Subcutaneous adipose tissue (tissue), 4 donors: Measurements from ENCODE around the gene LY6G5B. TPM values are rescaled to one million over a fixed set of nuclear protein-coding genes. Genes with fewer than 3 reads are reported as not detected.

Experiments used
- total RNA-seq, 4 donors: library from RNA; depleted of rRNA; stranded (reverse); fragments of >200 nt; gene quantifications; one replicate each; pipeline ENCODE4 v1.1.0, GENCODE V29; 2016
- TF ChIP-seq, protein P1 (sequence below): fragments of 450-650 bp; IDR thresholded peaks from one replicate; pipeline ENCODE4 v1.5.1; 2016; ENCODE audit warnings: low read depth, mild to moderate bottlenecking, control low read depth, antibody characterized with exemption, moderate library complexity

Gene LY6G5B
- total RNA-seq, 4 donors from 2014 or later, result 4.4 to 19.2 (median 6.5) TPM

DNA sequence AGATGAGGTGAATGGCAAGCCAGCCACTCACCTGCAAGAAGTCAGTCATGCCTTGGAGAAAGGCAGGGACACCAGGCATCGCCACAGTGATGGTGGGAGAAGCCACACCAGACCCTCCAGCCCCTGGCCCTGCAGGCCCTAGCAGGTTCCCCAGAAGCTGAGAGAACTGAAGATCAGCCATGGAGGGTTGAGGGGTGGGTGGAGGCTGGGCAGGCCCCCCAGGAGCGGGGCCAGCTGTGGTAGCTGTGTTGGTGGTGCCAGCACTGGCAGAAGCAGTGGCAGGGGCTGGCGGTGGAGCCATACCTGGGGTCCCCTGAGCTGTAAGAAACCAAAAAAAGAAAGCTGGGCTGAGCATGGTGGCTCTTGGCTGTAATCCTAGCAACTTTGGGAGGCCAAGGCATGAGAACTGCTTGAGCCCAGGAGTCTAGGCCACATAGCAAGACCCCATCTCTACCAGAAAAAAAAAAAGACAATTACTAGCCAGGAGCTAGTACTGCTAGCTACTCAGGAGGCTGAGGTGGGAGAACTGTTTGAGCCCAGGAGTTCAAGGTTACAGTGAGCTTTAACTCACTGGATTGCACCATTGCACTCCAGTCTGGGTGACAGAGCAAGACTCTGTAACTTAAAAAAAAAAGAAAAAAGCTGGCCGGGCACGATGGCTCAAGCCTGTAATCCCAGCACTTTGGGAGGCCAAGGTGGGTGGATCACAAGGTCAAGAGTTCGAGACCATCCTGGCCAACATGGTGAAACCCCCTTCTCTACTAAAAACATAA lies 26.8 kb upstream of the LY6G5B start:
- TF ChIP-seq, protein P1, sequence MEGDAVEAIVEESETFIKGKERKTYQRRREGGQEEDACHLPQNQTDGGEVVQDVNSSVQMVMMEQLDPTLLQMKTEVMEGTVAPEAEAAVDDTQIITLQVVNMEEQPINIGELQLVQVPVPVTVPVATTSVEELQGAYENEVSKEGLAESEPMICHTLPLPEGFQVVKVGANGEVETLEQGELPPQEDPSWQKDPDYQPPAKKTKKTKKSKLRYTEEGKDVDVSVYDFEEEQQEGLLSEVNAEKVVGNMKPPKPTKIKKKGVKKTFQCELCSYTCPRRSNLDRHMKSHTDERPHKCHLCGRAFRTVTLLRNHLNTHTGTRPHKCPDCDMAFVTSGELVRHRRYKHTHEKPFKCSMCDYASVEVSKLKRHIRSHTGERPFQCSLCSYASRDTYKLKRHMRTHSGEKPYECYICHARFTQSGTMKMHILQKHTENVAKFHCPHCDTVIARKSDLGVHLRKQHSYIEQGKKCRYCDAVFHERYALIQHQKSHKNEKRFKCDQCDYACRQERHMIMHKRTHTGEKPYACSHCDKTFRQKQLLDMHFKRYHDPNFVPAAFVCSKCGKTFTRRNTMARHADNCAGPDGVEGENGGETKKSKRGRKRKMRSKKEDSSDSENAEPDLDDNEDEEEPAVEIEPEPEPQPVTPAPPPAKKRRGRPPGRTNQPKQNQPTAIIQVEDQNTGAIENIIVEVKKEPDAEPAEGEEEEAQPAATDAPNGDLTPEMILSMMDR, result no peak

DNA sequence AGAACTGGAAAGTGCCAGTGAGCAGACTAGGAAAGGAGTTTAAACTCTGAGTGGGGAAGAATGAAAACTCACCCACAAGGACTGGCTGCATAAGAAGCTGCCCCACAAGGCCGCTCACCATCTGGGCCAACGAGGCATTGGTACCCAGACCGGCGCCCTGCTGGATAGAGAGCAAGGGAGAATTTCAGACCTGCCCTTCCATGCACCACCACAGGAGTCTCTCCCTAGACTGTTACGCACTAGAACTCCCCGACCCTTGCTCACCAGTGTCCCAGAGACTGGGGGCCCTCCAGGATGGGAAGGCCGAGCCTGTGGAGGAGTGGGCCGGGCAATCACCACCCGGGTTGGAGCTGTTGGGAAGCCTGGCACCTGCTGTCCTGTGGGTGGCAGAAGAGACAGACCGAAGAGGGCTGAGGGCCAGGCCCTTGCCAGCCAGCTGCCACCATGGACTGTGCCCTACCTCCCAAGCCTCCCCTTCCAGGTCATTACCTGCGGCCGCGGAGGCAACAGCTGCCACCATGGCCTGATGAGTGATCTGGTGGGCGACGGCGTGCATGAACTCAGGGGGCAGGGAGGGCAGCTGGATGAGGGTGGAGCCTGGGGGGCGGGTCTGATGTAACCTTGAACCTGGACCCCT lies 25.8 kb upstream of the LY6G5B start:
- TF ChIP-seq, protein P1, result no peak

GRCh38 chr6:31645325-31645724 lies 24.5 kb upstream of the LY6G5B start:
- TF ChIP-seq, protein P1, result no peak

- TF ChIP-seq, protein P1, result no peak
Measured at GRCh38 chr6:31651602-31652191, 18.1 kb upstream of the LY6G5B start.

DNA sequence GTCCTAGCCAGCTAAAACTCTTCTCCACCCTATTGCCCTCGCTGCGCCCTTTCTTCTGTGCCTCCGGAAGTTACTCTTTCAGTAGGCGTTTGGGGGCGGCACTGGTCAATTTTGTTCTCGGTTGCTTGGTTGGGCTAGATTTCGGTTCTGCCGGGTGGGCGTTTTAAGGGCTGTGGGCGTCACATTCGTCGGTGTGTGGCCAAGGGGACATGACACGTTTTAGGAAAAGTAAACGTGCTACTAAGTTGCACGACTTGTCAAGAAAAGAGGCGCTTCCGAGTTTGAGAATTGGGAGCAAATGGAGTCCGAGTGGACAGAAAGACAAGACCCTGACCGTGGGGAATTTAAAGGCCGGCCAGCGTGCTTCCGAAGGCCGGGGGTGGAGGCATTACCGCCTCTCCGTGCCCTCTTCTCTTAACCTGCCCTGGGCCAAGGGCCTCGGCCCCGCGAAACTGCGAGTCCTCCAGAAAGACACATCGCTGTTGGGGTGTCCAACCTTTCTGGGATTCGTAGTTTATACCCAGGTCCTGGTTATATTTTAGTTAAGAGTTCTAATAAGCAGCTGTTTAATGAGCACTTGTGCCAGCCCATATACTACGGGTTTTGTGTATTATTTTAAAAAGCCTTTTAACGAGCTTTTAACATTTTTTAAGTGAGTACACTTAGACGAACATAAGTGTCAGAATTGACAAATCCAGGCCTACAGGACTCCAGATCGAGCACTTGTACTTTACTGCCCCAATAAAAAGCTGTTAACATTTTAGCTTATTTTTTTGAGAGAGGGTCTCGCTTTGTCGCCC lies 16.7 kb upstream of the LY6G5B start:
- TF ChIP-seq, protein P1, result no peak

DNA sequence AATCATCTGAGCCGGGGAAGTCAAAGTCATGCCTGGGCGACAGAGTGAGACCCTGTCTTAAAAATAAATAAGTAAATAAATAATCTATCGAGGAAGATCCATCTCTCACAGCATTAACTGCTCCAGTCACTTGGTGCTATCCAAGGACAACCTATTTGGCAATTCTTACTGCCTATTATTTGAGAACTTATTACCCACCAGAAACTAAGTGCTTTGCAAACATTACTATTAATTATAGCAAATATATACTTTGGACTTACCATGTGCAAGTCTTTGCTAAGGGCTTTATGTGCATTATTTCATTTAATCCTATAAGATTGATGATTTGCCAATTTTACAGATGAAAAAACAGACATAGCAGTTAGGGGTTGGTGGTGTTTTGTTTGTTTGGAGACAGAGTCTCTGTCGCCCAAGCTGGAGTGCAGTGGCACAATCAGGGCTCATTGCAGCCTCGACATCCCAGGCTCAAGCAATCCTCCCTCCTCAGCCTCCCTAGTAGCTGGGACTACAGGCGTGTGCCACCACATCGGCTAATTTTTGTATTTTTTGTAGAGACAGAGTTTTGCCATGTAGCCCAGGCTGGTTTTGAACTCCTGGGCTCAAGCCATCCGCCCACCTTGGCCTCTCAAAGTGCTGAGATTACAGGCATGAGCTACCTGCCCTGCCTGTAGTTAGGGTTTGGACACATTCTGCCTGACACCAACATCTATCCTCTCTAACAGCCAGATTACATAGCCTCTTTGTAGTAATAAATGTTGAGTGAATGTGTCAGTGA lies 15.0 kb upstream of the LY6G5B start:
- TF ChIP-seq, protein P1, result no peak
